Fibroblast of lung (primary cell): ENCODE measurements around the gene SCLT1. TPM values are rescaled to one million over a fixed set of nuclear protein-coding genes. Genes with fewer than 3 reads are reported as not detected.
A peak's percentile ranks its signal among the peaks of the same experiment; 100 is the strongest.

Source experiments
- DNase-seq, 2 donors: peaks; one replicate each; pipeline versions ENCODE4 v3.0.0 to v3.0.0-alpha.2; 2010; ENCODE audit warnings: low read depth in 2 of 2
- H2AFZ ChIP-seq: 2 replicates; pipeline ENCODE4 v1.5.1; 2012; ENCODE audit warnings: low read length, control low read depth, inconsistent platforms
- H3K27ac ChIP-seq: 2 replicates; pipeline ENCODE4 v1.5.1; 2011; ENCODE audit warnings: low read length, control low read depth; ENCODE audit not compliant: insufficient read depth
- H3K27me3 ChIP-seq: 2 replicates; pipeline ENCODE4 v1.5.1; 2011; ENCODE audit warnings: mild to moderate bottlenecking, low read length; ENCODE audit not compliant: control insufficient read depth, insufficient read depth
- H3K36me3 ChIP-seq: 2 replicates; pipeline ENCODE4 v1.5.1; 2011; ENCODE audit warnings: low read length; ENCODE audit not compliant: control insufficient read depth, insufficient read depth
- H3K4me1 ChIP-seq: 2 replicates; pipeline ENCODE4 v1.5.1; 2011; ENCODE audit warnings: low read length; ENCODE audit not compliant: control insufficient read depth, insufficient read depth; ENCODE audit errors: extremely low read depth
- H3K4me2 ChIP-seq: 2 replicates; pipeline ENCODE4 v1.5.1; 2011; ENCODE audit warnings: low read length, control low read depth; ENCODE audit not compliant: insufficient read depth; ENCODE audit errors: extremely low read depth
- H3K4me3 ChIP-seq, 4 experiments: fragments of 200-600 bp in 1 of 4; sonication (generic) in 1 of 4; replicated peaks in 1 of 4; 2 replicates each; pipeline ENCODE4 v1.5.1; 2011 to 2016; ENCODE audit warnings: low read length in 4 of 4, low read depth in 3 of 4, mild to moderate bottlenecking in 3 of 4, control low read depth in 2 of 4, inconsistent platforms in 1 of 4, mixed read lengths in 1 of 4; ENCODE audit not compliant: insufficient read depth in 1 of 4; ENCODE audit errors: control extremely low read depth in 1 of 4
- H3K79me2 ChIP-seq: 2 replicates; pipeline ENCODE4 v1.5.1; 2012; ENCODE audit warnings: mild to moderate bottlenecking, low read length, inconsistent platforms; ENCODE audit not compliant: control insufficient read depth, insufficient read depth
- H3K9ac ChIP-seq: 2 replicates; pipeline ENCODE4 v1.5.1; 2011; ENCODE audit warnings: mild to moderate bottlenecking, low read length, control low read depth; ENCODE audit not compliant: insufficient read depth
- H3K9me3 ChIP-seq: 2 replicates; pipeline ENCODE4 v1.5.1; 2012; ENCODE audit warnings: low read depth, low read length; ENCODE audit not compliant: control insufficient read depth, insufficient read depth
- H4K20me1 ChIP-seq: 2 replicates; pipeline ENCODE4 v1.5.1; 2011; ENCODE audit warnings: low read length; ENCODE audit not compliant: control insufficient read depth, insufficient read depth; ENCODE audit errors: extremely low read depth
- CTCF ChIP-seq, 2 donors: IDR thresholded peaks in 1 of 2; conservative IDR thresholded peaks in 1 of 2; 1 replicate in 1 of 2; 2 replicates in 1 of 2; pipeline ENCODE4 v1.5.1; 2011 to 2012; ENCODE audit warnings: low read length in 2 of 2, control low read depth in 1 of 2, inconsistent platforms in 1 of 2, low read depth in 1 of 2, mild to moderate bottlenecking in 1 of 2
- EZH2 ChIP-seq: IDR thresholded peaks from 2 replicates; pipeline ENCODE4 v1.5.1; 2012; ENCODE audit warnings: low read length, control low read depth, mild to moderate bottlenecking; ENCODE audit errors: missing control alignments
- polyA plus RNA-seq, 2 donors: library from polyadenylated mRNA; depleted of rRNA in 1 of 2; stranded (reverse) in 1 of 2; unstranded in 1 of 2; fragments of >200 nt; gene quantifications; 2 replicates each; pipeline ENCODE4 v1.2.1, GENCODE V29; 2011 to 2012; ENCODE audit warnings: missing spikeins in 1 of 2
- total RNA-seq: library from RNA; depleted of rRNA; stranded (reverse); fragments of >200 nt; gene quantifications from 2 replicates; pipeline ENCODE4 v1.2.1, GENCODE V29; 2014

SCLT1 gene
- total and polyA plus RNA-seq, 2 donors (not counting 1 experiment from before 2014, with no cell fraction given), result 8.8 to 16.2 TPM

GRCh38 chr4:128924951-128925350 lies 168.4 kb downstream of the SCLT1 start:
- Histone ChIP-seq H3K4me2 (no peak overlapping the region), H3K27ac (no peak overlapping the region), H3K36me3 (no peaks in the 10 kb centered on the region), H3K79me2 (no peaks in the 10 kb centered on the region), H4K20me1 (no peaks in the 10 kb centered on the region), H2AFZ (no peak overlapping the region), H3K4me3 (no peak overlapping the region), H3K27me3 (no peaks in the 10 kb centered on the region), H3K9ac (no peak overlapping the region), H3K9me3 (no peaks in the 10 kb centered on the region), H3K4me1 (no peaks in the 10 kb centered on the region)
- DNase-seq, result peak in 1 of 2 donors; percentile 57
- no peak for TF ChIP-seq EZH2
- no peak for TF ChIP-seq CTCF (conservative IDR thresholded peaks at IDR 0.05 in 1 of 2, IDR thresholded peaks at IDR 0.05 in 1 of 2; ENCODE audit: low read depth in 1 of 2, low read length in 2 of 2)

- Histone ChIP-seq H3K4me3 (no peak overlapping the region), H3K9ac (no peak overlapping the region), H3K27ac (no peak overlapping the region), H3K9me3 (no peaks in the 10 kb centered on the region), H3K36me3 (no peaks in the 10 kb centered on the region), H2AFZ (no peak overlapping the region), H3K4me2 (no peak overlapping the region), H3K4me1 (no peaks in the 10 kb centered on the region), H3K79me2 (no peaks in the 10 kb centered on the region), H4K20me1 (no peaks in the 10 kb centered on the region), H3K27me3 (no peaks in the 10 kb centered on the region)
- TF ChIP-seq EZH2 (no peak), CTCF (conservative IDR thresholded peaks at IDR 0.05 in 1 of 2, IDR thresholded peaks at IDR 0.05 in 1 of 2; ENCODE audit: low read depth in 1 of 2, low read length in 2 of 2) (no peak)
- DNase-seq, result no peak
Measured at GRCh38 chr4:128921954-128922353, 171.4 kb downstream of the SCLT1 start.

GRCh38 chr4:128917781-128918180 lies 175.6 kb downstream of the SCLT1 start:
- H3K4me1 ChIP-seq, result no peaks in the 10 kb centered on the region
- DNase-seq, result no peak

More at GRCh38 chr4:128917781-128918180, 175.6 kb downstream of the SCLT1 start:
- Histone ChIP-seq H2AFZ (no peak overlapping the region), H3K4me2 (no peak overlapping the region), H4K20me1 (no peaks in the 10 kb centered on the region), H3K27me3 (no peaks in the 10 kb centered on the region), H3K9me3 (no peaks in the 10 kb centered on the region), H3K36me3 (no peaks in the 10 kb centered on the region), H3K27ac (no peak overlapping the region), H3K79me2 (no peaks in the 10 kb centered on the region), H3K9ac (no peak overlapping the region), H3K4me3 (no peak overlapping the region)
- TF ChIP-seq CTCF (conservative IDR thresholded peaks at IDR 0.05 in 1 of 2, IDR thresholded peaks at IDR 0.05 in 1 of 2; ENCODE audit: low read depth in 1 of 2, low read length in 2 of 2) (no peak), EZH2 (no peak)
